ENCODE results near the gene MAST3. TPM values are rescaled to one million over a fixed set of nuclear protein-coding genes. Genes with fewer than 3 reads are reported as not detected.

MAST3 gene
- total RNA-seq, 2 donors from 2014 or later, result 6.1 to 10.8 TPM

DNA sequence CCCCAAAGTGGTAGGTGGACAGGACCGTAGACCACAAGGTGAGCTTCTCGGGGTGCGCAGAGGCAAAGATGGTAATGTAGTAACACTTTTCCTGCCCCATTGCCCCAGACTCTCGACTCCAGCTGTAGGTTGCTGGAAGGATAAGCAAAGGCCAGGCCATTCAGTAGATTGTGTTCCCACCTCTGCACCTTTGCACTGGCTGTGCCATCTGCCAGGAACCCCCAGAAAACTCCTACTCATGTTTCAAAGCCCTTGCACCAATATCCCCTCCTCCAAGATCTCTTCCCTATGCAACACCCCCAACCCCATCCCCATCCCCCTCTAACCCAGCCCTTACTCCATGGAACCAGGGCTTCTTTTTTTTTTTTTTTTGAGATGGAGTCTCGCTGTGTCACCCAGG is 29.2 kb upstream of the MAST3 start:
- Histone ChIP-seq H3K36me3 (no peaks in the 10 kb centered on the region), H3K4me3 (no peak overlapping the region), H3K27ac (no peak overlapping the region), H3K27me3 (replicated peaks; ENCODE audit: insufficient read depth) (no peaks in the 10 kb centered on the region), H3K4me1 (replicated peaks) (no peaks in the 10 kb centered on the region), H3K9me3 (no peaks in the 10 kb centered on the region)
- DNase-seq (ENCODE audit: low spot score), result no peak
- intact Hi-C loops (cut with DNase I), result no loop called here
- TF ChIP-seq POLR2A (IDR thresholded peaks at IDR 0.05) (no peak), POLR2AphosphoS5 (IDR thresholded peaks at IDR 0.05) (no peak)
- TF ChIP-seq, protein P1, sequence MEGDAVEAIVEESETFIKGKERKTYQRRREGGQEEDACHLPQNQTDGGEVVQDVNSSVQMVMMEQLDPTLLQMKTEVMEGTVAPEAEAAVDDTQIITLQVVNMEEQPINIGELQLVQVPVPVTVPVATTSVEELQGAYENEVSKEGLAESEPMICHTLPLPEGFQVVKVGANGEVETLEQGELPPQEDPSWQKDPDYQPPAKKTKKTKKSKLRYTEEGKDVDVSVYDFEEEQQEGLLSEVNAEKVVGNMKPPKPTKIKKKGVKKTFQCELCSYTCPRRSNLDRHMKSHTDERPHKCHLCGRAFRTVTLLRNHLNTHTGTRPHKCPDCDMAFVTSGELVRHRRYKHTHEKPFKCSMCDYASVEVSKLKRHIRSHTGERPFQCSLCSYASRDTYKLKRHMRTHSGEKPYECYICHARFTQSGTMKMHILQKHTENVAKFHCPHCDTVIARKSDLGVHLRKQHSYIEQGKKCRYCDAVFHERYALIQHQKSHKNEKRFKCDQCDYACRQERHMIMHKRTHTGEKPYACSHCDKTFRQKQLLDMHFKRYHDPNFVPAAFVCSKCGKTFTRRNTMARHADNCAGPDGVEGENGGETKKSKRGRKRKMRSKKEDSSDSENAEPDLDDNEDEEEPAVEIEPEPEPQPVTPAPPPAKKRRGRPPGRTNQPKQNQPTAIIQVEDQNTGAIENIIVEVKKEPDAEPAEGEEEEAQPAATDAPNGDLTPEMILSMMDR (IDR thresholded peaks at IDR 0.05), result no peak
- 94% methylated on average over 5 of the region's 5 CpGs for WGBS

- TF ChIP-seq, protein P1 (IDR thresholded peaks at IDR 0.05), result no peak
- TF ChIP-seq POLR2AphosphoS5 (IDR thresholded peaks at IDR 0.05) (no peak), POLR2A (IDR thresholded peaks at IDR 0.05) (no peak)
- WGBS, result 87% methylated on average over 15 of the region's 15 CpGs
- Histone ChIP-seq H3K9me3 (no peaks in the 10 kb centered on the region), H3K36me3 (no peaks in the 10 kb centered on the region), H3K4me1 (replicated peaks) (no peaks in the 10 kb centered on the region), H3K4me3 (no peak overlapping the region), H3K27ac (no peak overlapping the region), H3K27me3 (replicated peaks; ENCODE audit: insufficient read depth) (no peaks in the 10 kb centered on the region)
- intact Hi-C loops (cut with DNase I), result no loop called here
- no peak for DNase-seq (ENCODE audit: low spot score)
Observed at GRCh38 chr19:18069383-18069782, 28.2 kb upstream of the MAST3 start.

DNA sequence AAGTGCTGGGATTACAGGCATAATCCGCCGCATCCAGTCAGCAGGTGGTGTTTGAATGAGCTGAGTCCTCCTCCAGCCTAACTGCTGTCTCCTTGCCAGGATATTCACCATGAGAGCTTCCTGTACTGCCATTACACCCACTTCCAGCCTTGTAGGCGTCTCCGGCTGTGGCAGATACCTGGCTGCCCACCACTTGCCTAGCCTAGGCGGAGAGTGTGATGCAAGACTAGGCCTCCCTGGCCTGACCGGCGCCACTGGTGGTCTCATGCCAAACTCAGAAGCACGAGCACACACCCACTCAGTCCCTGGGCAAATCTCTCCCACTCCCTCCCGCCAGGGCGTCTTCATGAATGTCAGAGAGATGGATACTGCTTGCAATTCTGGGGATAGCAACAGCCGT is 27.4 kb upstream of the MAST3 start:
- no peaks in the 10 kb centered on the region for H3K4me1 ChIP-seq (replicated peaks)
- no peaks in the 10 kb centered on the region for H3K36me3 ChIP-seq
- no peaks in the 10 kb centered on the region for H3K27me3 ChIP-seq (replicated peaks; ENCODE audit: insufficient read depth)
- 65% methylated on average over 11 of the region's 11 CpGs for WGBS
- no peak for DNase-seq (ENCODE audit: low spot score)
- H3K9me3 ChIP-seq, result no peaks in the 10 kb centered on the region
- no peak overlapping the region for H3K4me3 ChIP-seq
- H3K27ac ChIP-seq, result no peak overlapping the region
- intact Hi-C loops (cut with DNase I), result no loop called here
- TF ChIP-seq, protein P1 (IDR thresholded peaks at IDR 0.05), result no peak
- TF ChIP-seq POLR2AphosphoS5 (IDR thresholded peaks at IDR 0.05), result peak; percentile 5

- Histone ChIP-seq H3K27ac (no peak overlapping the region), H3K36me3 (no peaks in the 10 kb centered on the region), H3K4me1 (replicated peaks) (no peaks in the 10 kb centered on the region), H3K9me3 (no peaks in the 10 kb centered on the region), H3K4me3 (no peak overlapping the region), H3K27me3 (replicated peaks; ENCODE audit: insufficient read depth) (no peaks in the 10 kb centered on the region)
- DNase-seq (ENCODE audit: low spot score), result no peak
- no peak for TF ChIP-seq POLR2A (IDR thresholded peaks at IDR 0.05)
- TF ChIP-seq POLR2AphosphoS5 (IDR thresholded peaks at IDR 0.05), result no peak
- TF ChIP-seq, protein P1 (IDR thresholded peaks at IDR 0.05), result no peak
- 85% methylated on average over 6 of the region's 6 CpGs for WGBS
- intact Hi-C loops (cut with DNase I), result no loop called here
Observed at GRCh38 chr19:18072335-18072734, 25.2 kb upstream of the MAST3 start.

DNA sequence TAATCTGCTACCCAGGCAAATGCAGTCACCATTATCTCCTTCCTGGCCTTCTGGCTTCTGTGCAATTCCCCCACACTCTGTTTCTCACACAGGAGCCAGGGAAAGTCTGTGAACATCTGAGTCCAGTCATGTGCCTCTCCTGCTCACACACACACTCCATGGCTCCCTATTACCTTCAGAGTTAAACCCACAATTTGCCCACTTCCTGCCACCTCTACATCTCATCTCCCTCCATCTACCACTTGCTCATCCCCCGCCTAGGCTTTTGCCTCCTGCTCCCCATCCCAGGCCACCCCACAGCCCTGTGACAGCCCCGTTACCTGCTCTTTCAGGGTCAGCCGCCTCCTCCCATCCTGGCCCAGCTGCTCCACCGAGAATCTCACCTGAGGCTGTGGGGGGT is 24.4 kb upstream of the MAST3 start:
- 77% methylated on average over 4 of the region's 4 CpGs for WGBS

More for the DNA sequence above, 24.4 kb upstream of the MAST3 start:
- no peak for TF ChIP-seq POLR2A (IDR thresholded peaks at IDR 0.05)
- TF ChIP-seq POLR2AphosphoS5 (IDR thresholded peaks at IDR 0.05), result no peak
- TF ChIP-seq, protein P1 (IDR thresholded peaks at IDR 0.05), result no peak
- no peaks in the 10 kb centered on the region for H3K27me3 ChIP-seq (replicated peaks; ENCODE audit: insufficient read depth)
- intact Hi-C loops (cut with DNase I), result no loop called here
- no peaks in the 10 kb centered on the region for H3K9me3 ChIP-seq
- H3K4me1 ChIP-seq (replicated peaks), result no peaks in the 10 kb centered on the region
- DNase-seq (ENCODE audit: low spot score), result no peak
- no peak overlapping the region for H3K27ac ChIP-seq
- no peak overlapping the region for H3K4me3 ChIP-seq
- no peaks in the 10 kb centered on the region for H3K36me3 ChIP-seq

Data from prostate gland (tissue), 2 donors.